WERI-Rb-1 (cell line): Measurements from ENCODE around the gene MACIR.

Experiments used
- DNase-seq: peaks from one replicate; pipeline ENCODE4 v3.0.0-alpha.2; 2020
- H3K27ac ChIP-seq: fragments of 250-450 bp; sonication (Bioruptor Pico); 2 replicates; pipeline ENCODE4 v1.5.1; 2020; ENCODE audit warnings: mild to moderate bottlenecking, moderate library complexity
- H3K27me3 ChIP-seq: fragments of 250-450 bp; sonication (Bioruptor Pico); 2 replicates; pipeline ENCODE4 v1.5.1; 2021; ENCODE audit warnings: mild to moderate bottlenecking, low read depth, moderate library complexity; ENCODE audit not compliant: insufficient read depth, severe bottlenecking
- H3K36me3 ChIP-seq: fragments of 250-450 bp; sonication (Bioruptor Pico); 2 replicates; pipeline ENCODE4 v1.5.1; 2020; ENCODE audit warnings: mild to moderate bottlenecking, moderate library complexity
- H3K4me3 ChIP-seq: 2 replicates; pipeline ENCODE4 v1.5.1; 2011; ENCODE audit warnings: low read depth, mild to moderate bottlenecking, control low read depth, low read length
- H3K9me3 ChIP-seq: fragments of 250-450 bp; sonication (Bioruptor Pico); 2 replicates; pipeline ENCODE4 v1.5.1; 2021; ENCODE audit warnings: mild to moderate bottlenecking, moderate library complexity; ENCODE audit not compliant: severe bottlenecking
- CTCF ChIP-seq: IDR thresholded peaks from 2 replicates; pipeline ENCODE4 v1.5.1; 2011; ENCODE audit warnings: low read depth, mild to moderate bottlenecking, control low read depth, inconsistent platforms, low read length

MACIR gene

DNA sequence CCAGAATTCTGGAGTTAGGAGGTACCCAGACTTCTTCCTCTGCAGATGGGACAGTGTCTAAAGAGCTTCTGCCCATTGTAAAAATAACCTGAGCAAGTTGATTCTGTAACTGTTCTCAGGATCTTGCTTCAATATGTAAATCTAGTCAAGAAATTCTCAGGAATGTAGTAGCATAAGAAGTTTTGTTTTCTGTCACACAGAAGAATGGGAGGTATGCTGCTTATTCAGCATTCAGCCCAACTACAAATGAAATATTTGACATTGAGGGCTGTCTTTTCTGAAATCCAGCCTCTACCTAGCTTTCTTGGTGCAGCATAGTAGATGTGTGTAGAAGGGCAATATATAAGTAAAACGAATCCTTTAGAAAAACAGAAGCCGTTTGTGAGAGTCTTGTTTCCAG, 13.8 kb downstream of the MACIR start:
- H3K9me3 ChIP-seq: no peaks in the 10 kb centered on the region

GRCh38 chr5:103273952-103274351, 15.4 kb downstream of the MACIR start:
- H3K4me3 ChIP-seq: no peak overlapping the region
- no peaks in the 10 kb centered on the region for H3K9me3 ChIP-seq
- H3K36me3 ChIP-seq: peaks cover 6% of the 10 kb centered on the region; the same call in 1 of the 2 replicates
- H3K27ac ChIP-seq: no peak overlapping the region
- H3K27me3 ChIP-seq: no peaks in the 10 kb centered on the region
- TF ChIP-seq CTCF: no peak
- no peak for DNase-seq

More for the DNA sequence above, 13.8 kb downstream of the MACIR start:
- no peak overlapping the region for H3K27ac ChIP-seq
- H3K4me3 ChIP-seq: no peak overlapping the region
- DNase-seq: no peak
- no peaks in the 10 kb centered on the region for H3K27me3 ChIP-seq
- peaks cover 6% of the 10 kb centered on the region; the same call in 1 of the 2 replicates for H3K36me3 ChIP-seq
- no peak for TF ChIP-seq CTCF

DNA sequence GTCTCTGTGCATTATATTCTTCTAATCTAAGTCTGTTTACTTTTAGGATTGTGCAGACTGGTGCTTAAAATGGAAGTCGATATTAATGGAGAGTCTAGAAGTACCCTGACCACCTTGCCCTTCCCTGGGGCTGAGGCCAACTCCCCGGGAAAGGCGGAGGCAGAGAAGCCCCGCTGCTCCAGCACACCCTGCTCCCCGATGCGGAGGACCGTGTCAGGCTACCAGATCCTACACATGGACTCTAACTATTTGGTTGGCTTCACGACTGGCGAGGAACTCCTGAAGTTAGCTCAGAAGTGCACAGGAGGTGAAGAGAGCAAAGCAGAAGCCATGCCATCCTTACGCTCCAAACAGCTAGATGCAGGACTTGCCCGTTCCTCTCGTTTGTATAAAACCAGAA, 17.3 kb downstream of the MACIR start:
- Histone ChIP-seq H3K9me3 (no peaks in the 10 kb centered on the region), H3K27ac (no peak overlapping the region), H3K4me3 (no peak overlapping the region), H3K36me3 (peaks cover 6% of the 10 kb centered on the region; the same call in 1 of the 2 replicates), H3K27me3 (no peaks in the 10 kb centered on the region)
- no peak for TF ChIP-seq CTCF
- DNase-seq: no peak

- H3K4me3 ChIP-seq: no peak overlapping the region
- peaks cover 6% of the 10 kb centered on the region; the same call in 1 of the 2 replicates for H3K36me3 ChIP-seq
- DNase-seq: no peak
- H3K9me3 ChIP-seq: no peaks in the 10 kb centered on the region
- TF ChIP-seq CTCF: no peak
- H3K27me3 ChIP-seq: no peaks in the 10 kb centered on the region
- H3K27ac ChIP-seq: no peak overlapping the region
These were observed 22.4 kb downstream of the MACIR start for GRCh38 chr5:103280967-103281366.

GRCh38 chr5:103283120-103283519, 24.6 kb downstream of the MACIR start:
- Histone ChIP-seq H3K4me3 (no peak overlapping the region), H3K36me3 (no peaks in the 10 kb centered on the region), H3K27me3 (no peaks in the 10 kb centered on the region), H3K9me3 (no peaks in the 10 kb centered on the region), H3K27ac (no peak overlapping the region)
- no peak for DNase-seq
- no peak for TF ChIP-seq CTCF

- no peak overlapping the region for H3K27ac ChIP-seq
- H3K27me3 ChIP-seq: no peaks in the 10 kb centered on the region
- no peaks in the 10 kb centered on the region for H3K9me3 ChIP-seq
- no peak overlapping the region for H3K4me3 ChIP-seq
- H3K36me3 ChIP-seq: no peaks in the 10 kb centered on the region
- no peak for TF ChIP-seq CTCF
- DNase-seq: no peak
These were observed 25.3 kb downstream of the MACIR start for GRCh38 chr5:103283869-103284268.
